NCI-H82 (cell line): Measurements from ENCODE around the gene B4GALNT1.

Experiments used
- DNase-seq: peaks from one replicate; lab custom pipeline; 2025; lab: John Stamatoyannopoulos, UW

The B4GALNT1 gene

DNA sequence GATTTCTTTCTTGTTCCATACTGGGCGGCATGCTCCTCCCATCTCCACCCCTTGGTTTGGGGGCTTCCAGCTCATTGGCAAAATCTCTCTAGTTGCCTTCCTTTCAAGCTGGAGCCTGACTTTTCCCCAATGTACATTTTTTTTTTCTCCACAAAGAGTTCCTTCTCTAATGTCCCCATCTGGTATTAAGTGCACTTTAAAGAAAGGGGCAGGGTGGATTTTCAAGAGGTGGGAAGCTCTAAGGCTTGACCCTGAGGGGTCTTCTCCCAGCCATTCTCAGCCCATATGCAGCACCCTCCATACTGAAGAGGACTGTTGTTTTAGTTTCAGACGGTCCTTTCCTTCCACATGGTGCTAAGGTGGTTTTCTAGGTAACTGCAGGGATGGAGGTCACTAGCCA lies 47.8 kb downstream of the B4GALNT1 start:
- DNase-seq, result no peak

DNA sequence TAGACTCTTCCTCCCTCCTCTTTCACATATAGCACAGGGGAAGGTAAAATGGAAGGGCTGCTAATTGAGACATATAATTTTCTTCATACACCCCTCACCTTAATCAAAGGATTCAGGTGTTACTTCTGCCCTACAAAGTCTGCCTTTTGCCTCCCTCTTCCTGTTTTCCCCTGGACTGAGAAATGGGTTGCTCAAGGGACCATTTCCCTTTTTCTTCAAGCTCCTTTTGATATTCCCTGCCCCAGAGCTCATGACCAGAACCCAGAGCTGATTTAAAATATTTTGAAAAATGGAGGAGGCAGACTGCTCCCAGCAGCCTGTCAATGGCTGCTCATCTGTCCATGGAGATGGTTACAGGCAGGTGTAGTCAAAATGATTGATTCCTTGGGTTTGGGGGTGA lies 48.3 kb downstream of the B4GALNT1 start:
- DNase-seq, result no peak

DNA sequence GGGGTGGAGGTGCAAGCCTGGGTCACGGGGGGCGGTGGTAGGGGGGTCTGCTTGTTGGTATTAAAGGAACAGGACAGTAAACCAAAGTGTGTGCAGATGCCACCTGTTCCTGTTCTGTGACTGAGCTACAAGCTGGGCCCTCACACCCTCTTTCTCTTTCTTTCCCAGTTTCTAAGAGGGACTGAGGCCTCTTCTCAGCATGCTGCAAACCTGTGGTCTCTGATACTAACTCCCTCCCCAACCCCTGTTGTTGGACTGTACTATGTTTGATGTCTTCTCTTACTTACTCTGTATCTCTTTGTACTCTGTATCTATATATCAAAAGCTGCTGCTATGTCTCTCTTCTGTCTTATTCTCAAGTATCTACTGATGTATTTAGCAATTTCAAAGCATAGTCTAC lies 49.0 kb downstream of the B4GALNT1 start:
- no peak for DNase-seq

DNA sequence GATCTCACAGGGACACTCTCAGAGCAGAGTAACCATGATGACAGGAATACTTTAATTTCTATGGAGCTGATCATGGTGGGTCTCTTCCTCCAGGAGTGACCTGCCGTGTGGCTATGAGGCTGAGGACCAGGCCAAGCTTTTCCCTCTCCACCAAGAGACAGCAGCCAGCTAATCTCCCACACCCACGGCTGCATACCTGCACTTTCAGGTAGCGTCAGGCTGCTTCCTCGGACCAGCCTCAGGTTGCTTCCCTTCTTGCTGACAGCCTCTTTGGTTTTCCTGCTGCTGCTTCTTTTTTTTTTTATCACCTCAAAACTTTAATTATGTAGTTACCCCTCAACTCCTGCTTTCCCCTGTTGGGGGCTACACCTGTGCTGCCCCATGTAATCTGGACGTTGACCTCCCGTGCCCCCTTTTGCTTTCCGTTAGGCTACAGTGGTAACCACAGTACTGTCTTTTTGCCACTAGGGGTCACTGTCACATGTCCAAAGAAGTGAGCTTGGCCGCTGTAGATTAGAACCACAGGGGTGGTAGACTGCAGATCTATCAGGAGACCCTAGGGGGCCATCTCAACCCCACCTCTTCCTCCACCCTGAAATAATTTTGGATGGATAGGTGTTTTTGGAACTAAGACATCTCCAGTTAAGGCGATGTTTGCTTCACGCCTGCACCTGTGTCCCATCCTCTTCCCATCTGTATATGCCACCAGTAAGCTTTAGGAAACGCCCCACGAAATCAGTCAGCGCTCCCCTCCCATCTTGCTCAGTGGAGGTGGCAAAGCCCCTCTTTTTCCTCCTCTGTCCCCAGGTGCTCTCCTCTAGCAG lies 49.8 kb downstream of the B4GALNT1 start:
- peak; percentile 95 for DNase-seq

DNA sequence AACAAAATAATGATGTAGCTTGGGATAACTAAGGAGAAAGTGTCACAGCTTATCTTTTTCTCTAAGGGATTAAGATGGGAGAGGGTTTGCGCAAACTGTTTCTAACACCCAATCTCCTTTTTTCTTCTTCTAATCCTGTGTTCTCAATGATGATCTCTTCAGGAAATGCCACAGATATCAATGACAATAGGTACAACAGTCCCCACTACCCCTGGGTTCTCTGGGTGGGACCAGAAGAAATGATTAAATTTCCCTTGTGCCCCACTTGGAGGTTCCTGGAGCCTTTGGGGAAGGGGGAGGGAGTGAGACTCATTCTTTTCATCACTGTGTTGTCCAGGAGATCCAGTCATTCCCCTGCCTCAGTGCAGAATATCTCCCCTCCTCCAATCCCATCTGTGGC lies 50.6 kb downstream of the B4GALNT1 start:
- DNase-seq, result no peak

DNA sequence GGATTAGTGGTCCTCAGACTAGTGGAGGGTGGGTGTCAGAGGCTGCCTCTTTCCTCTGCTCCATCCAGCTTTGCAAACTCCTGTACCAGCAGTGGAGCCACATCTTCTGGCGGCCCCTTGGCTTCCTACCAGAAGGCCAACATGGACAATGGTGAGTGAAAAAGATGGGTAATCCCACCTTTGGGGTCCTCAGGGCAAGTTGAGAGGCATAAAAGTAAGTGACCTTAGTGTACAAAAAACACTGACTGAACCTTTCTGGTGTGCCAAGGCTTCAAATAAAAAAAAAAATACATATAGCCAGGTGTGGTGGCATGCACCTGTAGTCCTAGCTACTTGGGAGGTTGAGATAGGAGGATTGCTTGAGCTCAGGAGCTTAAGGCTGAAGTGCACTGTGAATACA lies 51.2 kb downstream of the B4GALNT1 start:
- DNase-seq, result no peak

DNA sequence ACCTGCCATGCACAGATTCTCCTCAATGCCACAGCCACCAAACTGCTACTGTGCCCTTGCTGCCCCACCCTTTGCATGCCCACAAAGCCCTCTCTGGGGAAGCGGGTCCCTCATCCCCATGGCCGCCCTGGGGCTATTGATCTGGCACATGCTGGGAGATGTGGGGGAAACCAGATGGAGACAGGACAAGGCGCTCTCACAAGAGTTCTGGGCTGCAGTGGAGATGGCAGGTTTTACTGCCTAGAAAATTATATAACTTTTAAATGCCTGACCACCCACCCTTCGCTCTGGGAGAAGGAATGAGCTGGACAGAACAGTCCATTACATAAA lies 52.6 kb downstream of the B4GALNT1 start:
- DNase-seq, result no peak

DNA sequence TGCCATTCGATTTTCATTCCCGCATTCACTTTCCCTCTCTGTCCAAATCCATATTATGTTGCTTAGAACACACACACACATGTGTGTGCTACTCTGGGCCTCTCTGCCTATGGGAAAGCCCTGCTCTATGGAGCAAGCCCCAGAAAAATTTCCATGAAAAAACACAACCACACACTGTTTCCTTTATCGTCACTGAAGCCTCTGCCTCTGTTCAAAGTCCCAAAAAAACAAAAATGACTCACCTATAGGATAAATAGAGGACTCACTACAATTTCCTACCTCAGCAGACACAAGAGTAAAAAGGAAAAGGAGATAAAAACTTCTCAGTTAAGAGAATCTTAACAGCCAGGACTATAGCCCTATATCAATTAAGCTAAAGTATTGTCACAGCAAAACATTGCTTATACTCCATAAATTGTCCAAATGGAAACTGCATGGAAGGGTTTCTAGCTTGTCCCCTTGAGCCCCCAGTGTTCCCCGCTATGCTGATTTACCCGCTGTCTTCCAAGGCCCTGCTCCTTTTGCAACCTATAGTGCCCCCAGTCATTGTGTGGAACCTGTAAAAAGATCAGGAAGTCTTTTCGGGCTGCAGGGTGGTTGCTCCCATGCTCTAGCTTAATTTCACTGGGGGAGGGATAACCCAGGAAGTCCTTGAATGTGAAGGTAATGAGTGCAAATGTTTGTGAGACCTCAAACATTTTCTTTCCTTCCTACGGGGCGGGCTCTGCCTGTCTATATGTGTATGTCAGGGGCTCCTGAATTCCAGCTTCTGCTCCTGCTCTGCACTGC lies 53.1 kb downstream of the B4GALNT1 start:
- DNase-seq, result no peak

DNA sequence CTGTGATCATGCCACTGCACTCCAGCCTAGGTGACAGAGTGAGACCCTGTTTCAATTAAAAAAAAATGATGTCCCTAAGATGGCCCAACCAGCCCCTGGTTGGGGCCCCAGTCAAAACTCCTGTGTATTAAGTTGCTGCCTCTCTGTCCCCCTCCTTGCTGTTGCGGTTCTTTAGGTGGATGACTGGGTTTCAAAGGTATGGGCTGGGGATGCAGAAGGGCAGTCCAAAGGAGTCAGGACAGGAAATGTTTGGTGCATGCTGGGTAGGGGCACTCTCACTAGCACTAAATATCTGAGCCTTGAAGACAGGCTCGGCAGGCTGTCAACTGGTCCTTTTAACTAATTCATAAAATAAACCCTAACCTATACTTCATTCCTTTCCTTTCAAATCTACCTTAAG lies 54.0 kb downstream of the B4GALNT1 start:
- no peak for DNase-seq

DNA sequence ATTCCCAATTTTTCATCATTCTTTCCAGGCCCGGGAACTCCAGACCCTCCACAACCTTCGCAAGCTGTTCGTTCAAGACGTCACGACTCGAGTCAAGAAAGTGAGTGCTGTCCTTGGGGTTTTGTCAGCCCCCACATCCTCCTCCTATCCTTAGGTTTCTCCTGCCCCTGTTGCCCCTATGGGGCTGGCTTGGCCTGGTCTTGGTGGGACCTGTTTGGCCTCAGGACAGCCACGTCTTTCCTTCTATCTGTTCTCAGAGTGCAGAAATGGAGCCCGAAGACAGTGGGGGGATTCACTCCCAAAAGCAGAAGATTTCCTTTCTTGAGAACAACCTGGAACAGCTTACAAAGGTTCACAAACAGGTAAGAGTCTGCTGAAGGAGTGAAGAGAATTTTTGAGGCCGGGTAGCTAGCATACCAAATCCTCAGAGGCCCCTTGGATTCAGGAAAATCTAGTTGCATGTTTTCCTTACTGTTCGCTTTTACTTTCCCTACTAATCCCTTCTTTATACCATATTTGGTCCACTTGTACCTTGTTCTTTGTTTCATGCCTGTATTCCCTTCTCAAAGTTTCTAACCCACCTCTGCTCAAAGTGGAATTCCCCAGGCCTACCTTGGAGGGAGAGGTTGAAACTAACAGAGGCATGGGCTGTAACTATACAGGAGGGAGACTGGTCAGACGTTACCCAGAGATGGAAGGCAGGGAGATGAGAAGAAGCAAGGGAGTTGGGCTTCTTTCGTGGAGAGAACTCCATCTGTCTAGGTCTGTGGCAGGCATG lies 54.8 kb downstream of the B4GALNT1 start:
- DNase-seq, result no peak

DNA sequence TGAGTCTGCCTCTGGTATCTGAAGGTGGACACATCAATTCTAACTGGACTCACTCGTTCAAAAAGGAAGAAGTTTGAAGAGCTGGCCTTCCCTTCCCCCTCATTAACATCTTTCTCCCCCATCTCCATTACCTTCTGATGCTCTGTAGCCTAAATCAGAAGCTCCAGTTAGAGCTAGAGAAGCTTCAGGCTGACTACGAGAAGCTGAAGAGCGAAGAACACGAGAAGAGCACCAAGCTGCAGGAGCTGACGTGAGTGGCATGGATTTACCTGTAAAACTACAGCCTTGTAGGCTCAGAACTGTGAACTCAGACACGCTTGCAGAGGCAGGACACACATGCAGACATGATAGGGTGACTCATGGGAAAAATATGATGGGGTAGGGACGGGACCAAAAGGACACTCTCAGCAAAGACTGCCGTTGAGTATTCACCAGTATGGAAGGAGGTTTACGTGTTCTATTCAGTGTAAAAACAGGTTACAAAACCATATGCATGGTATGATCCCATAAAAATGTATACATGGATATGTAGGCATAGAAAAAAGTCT lies 56.3 kb downstream of the B4GALNT1 start:
- DNase-seq, result no peak
